Liver (tissue), 9 donors: ENCODE measurements around the gene PDLIM4. TPM values are rescaled to one million over a fixed set of nuclear protein-coding genes. Genes with fewer than 3 reads are reported as not detected.

Experiments
- DNase-seq: peaks from one replicate; pipeline ENCODE4 v3.0.0-alpha.2; 2017; ENCODE audit warnings: low spot score
- H3K27ac ChIP-seq, 2 donors: one replicate each; pipeline ENCODE4 v1.7.0; 2013; ENCODE audit warnings: inconsistent platforms in 2 of 2, low read length in 2 of 2, control low read depth in 1 of 2, low read depth in 1 of 2, mild to moderate bottlenecking in 1 of 2
- H3K27me3 ChIP-seq, 4 donors: one replicate each; pipeline versions ENCODE4 v1.6.1 to v1.7.0; 2013; ENCODE audit warnings: low read length in 3 of 4, inconsistent platforms in 1 of 4, mild to moderate bottlenecking in 1 of 4, moderate library complexity in 1 of 4; ENCODE audit not compliant: control insufficient read depth in 4 of 4, insufficient read depth in 4 of 4
- H3K36me3 ChIP-seq, 4 donors: one replicate each; pipeline versions ENCODE4 v1.6.1 to v1.7.0; 2013; ENCODE audit warnings: low read length in 3 of 4, mild to moderate bottlenecking in 3 of 4, low read depth in 1 of 4, moderate library complexity in 1 of 4; ENCODE audit not compliant: control insufficient read depth in 4 of 4, insufficient read depth in 3 of 4
- H3K4me1 ChIP-seq, 4 donors: one replicate each; pipeline versions ENCODE4 v1.6.1 to v1.7.0; 2013; ENCODE audit warnings: low read length in 3 of 4, mild to moderate bottlenecking in 3 of 4, moderate library complexity in 1 of 4; ENCODE audit not compliant: control insufficient read depth in 4 of 4, insufficient read depth in 4 of 4
- H3K4me3 ChIP-seq, 3 donors: one replicate each; pipeline versions ENCODE4 v1.6.1 to v1.7.0; 2013; ENCODE audit warnings: low read length in 3 of 3, control low read depth in 1 of 3, low read depth in 1 of 3, mild to moderate bottlenecking in 1 of 3
- H3K9ac ChIP-seq, 2 donors: one replicate each; pipeline ENCODE4 v1.7.0; 2013; ENCODE audit warnings: low read length in 2 of 2, mild to moderate bottlenecking in 2 of 2, moderate library complexity in 2 of 2, control low read depth in 1 of 2, low read depth in 1 of 2
- H3K9me3 ChIP-seq, 4 donors: one replicate each; pipeline versions ENCODE4 v1.6.1 to v1.7.0; 2013; ENCODE audit warnings: low read length in 3 of 4; ENCODE audit not compliant: control insufficient read depth in 4 of 4
- FOXA1 ChIP-seq: IDR thresholded peaks from 2 replicates; pipeline ENCODE4 v1.6.1; 2016; ENCODE audit warnings: antibody characterized with exemption
- FOXA2 ChIP-seq: IDR thresholded peaks from 2 replicates; pipeline ENCODE4 v1.6.1; 2016; ENCODE audit warnings: antibody characterized with exemption
- GABPA ChIP-seq, 2 donors: IDR thresholded peaks in 1 of 2; conservative IDR thresholded peaks in 1 of 2; 2 replicates each; pipeline ENCODE4 v1.6.1; 2016; ENCODE audit warnings: antibody characterized with exemption in 2 of 2, mild to moderate bottlenecking in 1 of 2, moderate library complexity in 1 of 2
- HNF4A ChIP-seq, 2 donors: conservative IDR thresholded peaks; 2 replicates each; pipeline ENCODE4 v1.6.1; 2016; ENCODE audit warnings: antibody characterized with exemption in 2 of 2, mild to moderate bottlenecking in 2 of 2
- HNF4G ChIP-seq: IDR thresholded peaks from 2 replicates; pipeline ENCODE4 v1.6.1; 2016; ENCODE audit warnings: antibody characterized with exemption
- JUND ChIP-seq, 2 donors: IDR thresholded peaks; 2 replicates each; pipeline ENCODE4 v1.6.1; 2016; ENCODE audit warnings: antibody characterized with exemption in 2 of 2
- MAX ChIP-seq: IDR thresholded peaks from 2 replicates; pipeline ENCODE4 v1.6.1; 2016; ENCODE audit warnings: antibody characterized with exemption
- RAD21 ChIP-seq, 2 donors: IDR thresholded peaks; 2 replicates each; pipeline ENCODE4 v1.6.1; 2016; ENCODE audit warnings: antibody characterized with exemption in 2 of 2, mild to moderate bottlenecking in 2 of 2
- RXRA ChIP-seq, 2 donors: IDR thresholded peaks; 2 replicates each; pipeline ENCODE4 v1.6.1; 2017 to 2018; ENCODE audit warnings: antibody characterized with exemption in 2 of 2, mild to moderate bottlenecking in 1 of 2
- SP1 ChIP-seq: IDR thresholded peaks from 2 replicates; pipeline ENCODE4 v1.6.1; 2018; ENCODE audit warnings: antibody characterized with exemption, mild to moderate bottlenecking
- TAF1 ChIP-seq: conservative IDR thresholded peaks from 2 replicates; pipeline ENCODE4 v1.6.1; 2016; ENCODE audit warnings: antibody characterized with exemption, mild to moderate bottlenecking
- YY1 ChIP-seq: IDR thresholded peaks from 2 replicates; pipeline ENCODE4 v1.6.1; 2016; ENCODE audit warnings: antibody characterized with exemption, mild to moderate bottlenecking
- ZBTB33 ChIP-seq: IDR thresholded peaks from 2 replicates; pipeline ENCODE4 v1.6.1; 2016; ENCODE audit warnings: antibody characterized with exemption
- WGBS: extraction: QIAGEN DNeasy Blood & Tissue Kit; methylation state at CpG from one replicate; pipeline ENCODE4 v1.1.7; 2013; 5-methylcytosine and 5-hydroxymethylcytosine counted together
- polyA plus RNA-seq, 2 donors: library from polyadenylated mRNA; stranded (reverse) in 1 of 2; unstranded in 1 of 2; fragments of 200-250 nt in 1 of 2; fragments of >200 nt in 1 of 2; fragmentation: Nextera tagmentation in 1 of 2; extraction: Ambion mirVana in 1 of 2; gene quantifications; one replicate each; pipeline versions ENCODE4 v1.2.1 to v1.2.3, GENCODE V29; 2013 to 2015
- total RNA-seq, 2 donors: library from RNA; depleted of rRNA; stranded (reverse); fragments of >200 nt; gene quantifications; one replicate each; pipeline ENCODE4 v1.2.3, GENCODE V29; 2014
- TF ChIP-seq, protein P1 (sequence below): IDR thresholded peaks from 2 replicates; pipeline ENCODE4 v1.6.1; 2016; ENCODE audit warnings: antibody characterized with exemption, mild to moderate bottlenecking
- TF ChIP-seq, protein P2 (sequence below): IDR thresholded peaks from 2 replicates; pipeline ENCODE4 v1.6.1; 2016; ENCODE audit warnings: antibody characterized with exemption
- donor health status: healthy.
- donor health status: healthy.
- donor health status: healthy.
- donor health status: healthy.
- donor health status: healthy.

PDLIM4 gene
- total and polyA plus RNA-seq, 4 donors: 0.25 to 0.93 (median 0.65) TPM

- no peak overlapping the region for H3K9ac ChIP-seq
- no peak overlapping the region for H3K27ac ChIP-seq
- H3K27me3 ChIP-seq: no peaks in the 10 kb centered on the region
- H3K4me3 ChIP-seq: no peak overlapping the region
- H3K4me1 ChIP-seq: peaks cover 0 to 16% (median 0%) of the 10 kb centered on the region in 4 donors
- DNase-seq: no peak
- no peaks in the 10 kb centered on the region for H3K36me3 ChIP-seq
- WGBS: 96% methylated on average over 5 of the region's 5 CpGs
- TF ChIP-seq TAF1: no peak
- no peak for TF ChIP-seq ZBTB33
- TF ChIP-seq, protein P1, sequence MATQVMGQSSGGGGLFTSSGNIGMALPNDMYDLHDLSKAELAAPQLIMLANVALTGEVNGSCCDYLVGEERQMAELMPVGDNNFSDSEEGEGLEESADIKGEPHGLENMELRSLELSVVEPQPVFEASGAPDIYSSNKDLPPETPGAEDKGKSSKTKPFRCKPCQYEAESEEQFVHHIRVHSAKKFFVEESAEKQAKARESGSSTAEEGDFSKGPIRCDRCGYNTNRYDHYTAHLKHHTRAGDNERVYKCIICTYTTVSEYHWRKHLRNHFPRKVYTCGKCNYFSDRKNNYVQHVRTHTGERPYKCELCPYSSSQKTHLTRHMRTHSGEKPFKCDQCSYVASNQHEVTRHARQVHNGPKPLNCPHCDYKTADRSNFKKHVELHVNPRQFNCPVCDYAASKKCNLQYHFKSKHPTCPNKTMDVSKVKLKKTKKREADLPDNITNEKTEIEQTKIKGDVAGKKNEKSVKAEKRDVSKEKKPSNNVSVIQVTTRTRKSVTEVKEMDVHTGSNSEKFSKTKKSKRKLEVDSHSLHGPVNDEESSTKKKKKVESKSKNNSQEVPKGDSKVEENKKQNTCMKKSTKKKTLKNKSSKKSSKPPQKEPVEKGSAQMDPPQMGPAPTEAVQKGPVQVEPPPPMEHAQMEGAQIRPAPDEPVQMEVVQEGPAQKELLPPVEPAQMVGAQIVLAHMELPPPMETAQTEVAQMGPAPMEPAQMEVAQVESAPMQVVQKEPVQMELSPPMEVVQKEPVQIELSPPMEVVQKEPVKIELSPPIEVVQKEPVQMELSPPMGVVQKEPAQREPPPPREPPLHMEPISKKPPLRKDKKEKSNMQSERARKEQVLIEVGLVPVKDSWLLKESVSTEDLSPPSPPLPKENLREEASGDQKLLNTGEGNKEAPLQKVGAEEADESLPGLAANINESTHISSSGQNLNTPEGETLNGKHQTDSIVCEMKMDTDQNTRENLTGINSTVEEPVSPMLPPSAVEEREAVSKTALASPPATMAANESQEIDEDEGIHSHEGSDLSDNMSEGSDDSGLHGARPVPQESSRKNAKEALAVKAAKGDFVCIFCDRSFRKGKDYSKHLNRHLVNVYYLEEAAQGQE: no peak
- TF ChIP-seq FOXA2: no peak
- no peak for TF ChIP-seq RXRA (IDR thresholded peaks at IDR 0.05)
- no peaks in the 10 kb centered on the region for H3K9me3 ChIP-seq
These were observed 18.1 kb downstream of the PDLIM4 start for GRCh38 chr5:132275367-132276220.

DNA sequence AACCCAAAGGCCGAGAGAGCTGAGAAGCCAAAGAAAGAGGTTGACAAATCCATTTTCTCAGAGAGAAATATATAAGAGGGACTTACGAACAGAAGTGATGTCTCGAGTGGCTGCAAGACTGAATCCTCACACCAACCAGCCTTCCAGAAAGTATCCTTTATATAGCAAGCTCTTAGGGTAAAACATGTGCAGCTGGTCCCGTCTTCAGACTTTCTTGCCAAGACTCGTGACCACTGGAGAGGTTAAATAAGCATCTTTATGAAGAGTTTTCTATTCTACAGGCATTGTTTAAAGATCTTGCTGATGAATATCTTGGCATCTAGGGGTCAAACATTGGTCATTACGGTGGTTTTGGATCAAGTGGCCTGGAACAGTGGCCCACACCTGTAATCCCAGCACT, 19.8 kb downstream of the PDLIM4 start:
- no peak overlapping the region for H3K9ac ChIP-seq
- H3K4me1 ChIP-seq: peaks cover 0 to 16% (median 0%) of the 10 kb centered on the region in 4 donors

More for the DNA sequence above, 19.8 kb downstream of the PDLIM4 start:
- no peaks in the 10 kb centered on the region for H3K27me3 ChIP-seq
- no peak for DNase-seq
- 93% methylated on average over 6 of the region's 6 CpGs for WGBS
- H3K4me3 ChIP-seq: no peak overlapping the region
- H3K9me3 ChIP-seq: no peaks in the 10 kb centered on the region
- TF ChIP-seq MAX (no peak), TAF1 (no peak), FOXA2 (no peak), ZBTB33 (no peak), JUND (IDR thresholded peaks at IDR 0.05) (no peak), SP1 (no peak), HNF4A (conservative IDR thresholded peaks at IDR 0.05) (no peak), RAD21 (IDR thresholded peaks at IDR 0.05) (no peak), YY1 (no peak), FOXA1 (no peak), GABPA (IDR thresholded peaks at IDR 0.05 in 1 of 2, conservative IDR thresholded peaks at IDR 0.05 in 1 of 2) (no peak), HNF4G (no peak)
- TF ChIP-seq, protein P1: no peak
- TF ChIP-seq, protein P2, sequence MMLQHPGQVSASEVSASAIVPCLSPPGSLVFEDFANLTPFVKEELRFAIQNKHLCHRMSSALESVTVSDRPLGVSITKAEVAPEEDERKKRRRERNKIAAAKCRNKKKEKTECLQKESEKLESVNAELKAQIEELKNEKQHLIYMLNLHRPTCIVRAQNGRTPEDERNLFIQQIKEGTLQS: no peak
- no peaks in the 10 kb centered on the region for H3K36me3 ChIP-seq
- no peak overlapping the region for H3K27ac ChIP-seq
